K562 (cell line): Measurements from ENCODE around the gene CPED1. TPM values are rescaled to one million over a fixed set of nuclear protein-coding genes. Genes with fewer than 3 reads are reported as not detected.

Experiments used
- ATF7 ChIP-seq: fragments of 450-650 bp; IDR thresholded peaks from 2 replicates; pipeline ENCODE4 v1.7.1; 2014; ENCODE audit warnings: mild to moderate bottlenecking, moderate library complexity
- FOXK2 ChIP-seq, 2 experiments: fragments of 450-650 bp; IDR thresholded peaks in 1 of 2; conservative IDR thresholded peaks in 1 of 2; 2 replicates each; pipeline ENCODE4 v1.6.1; 2016; ENCODE audit warnings: low read depth in 2 of 2, mild to moderate bottlenecking in 1 of 2
- GABPA ChIP-seq: fragments of 200-800 bp; sonication (Bioruptor generic); conservative IDR thresholded peaks from 2 replicates; pipeline ENCODE4 v1.6.1; 2016; ENCODE audit warnings: low read depth, missing genetic modification characterization, missing compliant biosample characterization
- HEY1 ChIP-seq: fragments of 250-450 bp; sonication (Bioruptor Pico); IDR thresholded peaks from 2 replicates; pipeline ENCODE4 v1.5.0; 2020; ENCODE audit warnings: mild to moderate bottlenecking, moderate library complexity, borderline replicate concordance
- KLF16 ChIP-seq: IDR thresholded peaks from 2 replicates; pipeline ENCODE4 v1.6.1; 2016; ENCODE audit warnings: antibody characterized with exemption
- LARP7 ChIP-seq: fragments of 450-650 bp; IDR thresholded peaks from 2 replicates; pipeline ENCODE4 v1.6.1; 2016
- MIER1 ChIP-seq: fragments of 450-650 bp; IDR thresholded peaks from 2 replicates; pipeline ENCODE4 v1.6.1; 2016; ENCODE audit warnings: antibody characterized with exemption, mild to moderate bottlenecking, low read depth
- NCOA1 ChIP-seq: fragments of 450-650 bp; IDR thresholded peaks from 2 replicates; pipeline ENCODE4 v1.6.1; 2016; ENCODE audit warnings: low read depth
- POLR2AphosphoS2 ChIP-seq: IDR thresholded peaks from 2 replicates; pipeline ENCODE4 v1.6.1; 2012; ENCODE audit warnings: low read length, improper control_type of control experiment
- PRMT5 ChIP-seq: sonication (generic); formaldehyde crosslinking; IDR thresholded peaks from 2 replicates; pipeline ENCODE4 v1.5.0; 2020; ENCODE audit warnings: missing genetic modification reagents
- PYGO2 ChIP-seq: fragments of 450-650 bp; IDR thresholded peaks from 2 replicates; pipeline ENCODE4 v1.6.1; 2016; ENCODE audit warnings: mild to moderate bottlenecking, missing genetic modification characterization, moderate library complexity, missing compliant biosample characterization
- RBFOX2 ChIP-seq: fragments of 200-400 bp; formaldehyde crosslinking; IDR thresholded peaks from 2 replicates; pipeline ENCODE4 v1.6.1; 2017; ENCODE audit warnings: low read depth, mild to moderate bottlenecking, low read length, moderate library complexity
- RBM17 ChIP-seq: fragments of 200-400 bp; formaldehyde crosslinking; IDR thresholded peaks from 2 replicates; pipeline ENCODE4 v1.6.1; 2017; ENCODE audit warnings: low read depth, mild to moderate bottlenecking, low read length, borderline replicate concordance
- SUPT5H ChIP-seq: fragments of 450-650 bp; IDR thresholded peaks from 2 replicates; pipeline ENCODE4 v1.6.1; 2016
- ZEB2 ChIP-seq: fragments of 450-650 bp; IDR thresholded peaks from 2 replicates; pipeline ENCODE4 v1.6.1; 2016
- ZNF277 ChIP-seq: fragments of 250-450 bp; sonication (Bioruptor Pico); IDR thresholded peaks from 2 replicates; pipeline ENCODE4 v1.8.0; 2022; ENCODE audit warnings: inconsistent platforms, mild to moderate bottlenecking, moderate library complexity, borderline replicate concordance
- ZNF518B ChIP-seq: fragments of 250-450 bp; sonication (Bioruptor Pico); IDR thresholded peaks from 2 replicates; pipeline ENCODE4 v1.5.0; 2021; ENCODE audit warnings: mild to moderate bottlenecking, moderate library complexity
- polyA plus RNA-seq, 8 experiments: library from polyadenylated mRNA; depleted of rRNA in 4 of 8; stranded (reverse) in 5 of 8; unstranded in 3 of 8; fragments of >200 nt; fragmentation: Nextera tagmentation in 2 of 8; fragmentation: Illumina TruSeq in 1 of 8; extraction: Ambion mirVana in 2 of 8; extraction: Trizol in 1 of 8; gene quantifications; 2 replicates each; pipeline versions ENCODE4 v1.2.1 to v1.2.3, GENCODE V29; 2011 to 2014; ENCODE audit warnings: inconsistent platforms in 1 of 8, missing spikeins in 1 of 8
- total RNA-seq, 7 experiments: library from RNA; depleted of rRNA in 6 of 7; stranded (reverse); fragments of >200 nt in 6 of 7; fragmentation: Illumina TruSeq in 2 of 7; extraction: Trizol in 2 of 7; gene quantifications; 2 replicates each; pipeline versions ENCODE4 v1.2.1 to v1.2.3, GENCODE V29; 2011 to 2021; ENCODE audit warnings: low replicate concordance in 1 of 7

Gene CPED1
- total and polyA plus RNA-seq, 9 of the 15 experiments (the other 6 are each of a cell fraction or from before 2014, with no cell fraction given) = 195 to 393 (median 290) TPM

- no peak for TF ChIP-seq ZNF277 (CRISPR knock-in tag)
- no peak for TF ChIP-seq SUPT5H
- no peak for TF ChIP-seq GABPA (tag)
- TF ChIP-seq HEY1 (CRISPR knock-in tag) = no peak
- TF ChIP-seq ATF7 = peak; percentile 64; the same call in 1 of the 2 replicates
- TF ChIP-seq FOXK2 (conservative IDR thresholded peaks at IDR 0.05 in 1 of 2, IDR thresholded peaks at IDR 0.05 in 1 of 2; ENCODE audit: low read depth in 2 of 2) = peak in 1 of 2 experiments; percentile 28; a peak in 1 of 4 replicates
- 0 out of 2 replicates have a peak, but pooled peaks have one; percentile 8 for TF ChIP-seq RBFOX2
- no peak for TF ChIP-seq NCOA1
- peak; percentile 67; the same call in 1 of the 2 replicates for TF ChIP-seq KLF16
- no peak for TF ChIP-seq PYGO2 (tag)
- no peak for TF ChIP-seq POLR2AphosphoS2
- TF ChIP-seq ZNF518B = no peak
- no peak for TF ChIP-seq LARP7
- no peak for TF ChIP-seq RBM17
- TF ChIP-seq ZEB2 = peak; percentile 84
- TF ChIP-seq PRMT5 = no peak
- TF ChIP-seq MIER1 = no peak
Measured at GRCh38 chr7:121046893-121047468, 58.5 kb downstream of the CPED1 start (continued).
